GM13977 (cell line): Measurements from ENCODE around the gene RAP1GAP.

Experiments
- DNase-seq: peaks from one replicate; pipeline ENCODE4 v3.0.0; 2012; ENCODE audit warnings: low spot score
- CTCF ChIP-seq: IDR thresholded peaks from 2 replicates; pipeline ENCODE4 v1.5.1; 2012; ENCODE audit warnings: mild to moderate bottlenecking, control low read depth; ENCODE audit not compliant: insufficient read depth; ENCODE audit errors: extremely low read depth, missing control alignments
- in situ Hi-C: fragments of 300-500 bp; cut with MboI; formaldehyde crosslinking; loops from one replicate; pipeline ENCODE4 v1.12.0; 2022; ENCODE audit warnings: low sequenced_read_pairs, low pct_unique_long_range_greater_than_20kb, mixed read lengths, inconsistent platforms; ENCODE audit not compliant: unreplicated experiment

RAP1GAP gene

GRCh38 chr1:21693732-21694131 lies 24.6 kb upstream of the RAP1GAP start:
- in situ Hi-C loops: no loop called here
- no peak for DNase-seq
- no peak for TF ChIP-seq CTCF

GRCh38 chr1:21691739-21692138 lies 22.6 kb upstream of the RAP1GAP start:
- no peak for TF ChIP-seq CTCF
- in situ Hi-C loops: no loop called here
- no peak for DNase-seq

- in situ Hi-C loops: no loop called here
- DNase-seq: no peak
- no peak for TF ChIP-seq CTCF
Observed at GRCh38 chr1:21689661-21690372, 20.7 kb upstream of the RAP1GAP start.

GRCh38 chr1:21687081-21687529 lies 17.9 kb upstream of the RAP1GAP start:
- TF ChIP-seq CTCF: no peak
- in situ Hi-C loops: no loop called here
- no peak for DNase-seq

GRCh38 chr1:21685946-21686678 lies 17.0 kb upstream of the RAP1GAP start:
- in situ Hi-C loops: no loop called here
- DNase-seq: no peak
- TF ChIP-seq CTCF: no peak

GRCh38 chr1:21681426-21681825 lies 12.3 kb upstream of the RAP1GAP start:
- in situ Hi-C loops: no loop called here
- DNase-seq: no peak
- no peak for TF ChIP-seq CTCF
